Small intestine (tissue), 7 donors: ENCODE measurements around the gene JOSD2. TPM values are rescaled to one million over a fixed set of nuclear protein-coding genes. Genes with fewer than 3 reads are reported as not detected.

ENCODE experiments used
- DNase-seq, 2 donors: peaks; one replicate each; pipeline versions ENCODE4 v3.0.0 to v3.0.0-alpha.2; 2013
- FAIRE-seq: peaks from 2 replicates; lab custom pipeline; 2012; peaks lifted over from hg19 to GRCh38; lab: Jason Lieb, UNC
- H3K27ac ChIP-seq, 3 donors: one replicate each; pipeline ENCODE4 v1.5.1; 2013; ENCODE audit warnings: low read length in 2 of 3, mild to moderate bottlenecking in 2 of 3, control low read depth in 1 of 3, inconsistent platforms in 1 of 3, low read depth in 1 of 3, moderate library complexity in 1 of 3
- H3K27me3 ChIP-seq, 3 donors: one replicate each; pipeline ENCODE4 v1.6.1; 2013; ENCODE audit warnings: low read length in 3 of 3, inconsistent platforms in 1 of 3; ENCODE audit not compliant: control insufficient read depth in 3 of 3, insufficient read depth in 3 of 3
- H3K36me3 ChIP-seq, 3 donors: one replicate each; pipeline ENCODE4 v1.6.1; 2013; ENCODE audit warnings: low read length in 3 of 3, inconsistent platforms in 1 of 3, low read depth in 1 of 3, mild to moderate bottlenecking in 1 of 3, moderate library complexity in 1 of 3; ENCODE audit not compliant: control insufficient read depth in 3 of 3, insufficient read depth in 2 of 3
- H3K4me1 ChIP-seq, 3 donors: one replicate each; pipeline ENCODE4 v1.6.1; 2013; ENCODE audit warnings: low read length in 2 of 3, inconsistent platforms in 1 of 3, low read depth in 1 of 3, mild to moderate bottlenecking in 1 of 3, moderate library complexity in 1 of 3; ENCODE audit not compliant: control insufficient read depth in 3 of 3, insufficient read depth in 2 of 3
- H3K4me3 ChIP-seq, 3 donors: one replicate each; pipeline ENCODE4 v1.5.1; 2013; ENCODE audit warnings: low read length in 3 of 3, control low read depth in 1 of 3, inconsistent platforms in 1 of 3, low read depth in 1 of 3, mild to moderate bottlenecking in 1 of 3, moderate library complexity in 1 of 3
- H3K9me3 ChIP-seq, 2 donors: one replicate each; pipeline ENCODE4 v1.6.1; 2013; ENCODE audit warnings: low read depth in 1 of 2, low read length in 1 of 2; ENCODE audit not compliant: control insufficient read depth in 2 of 2, insufficient read depth in 1 of 2
- WGBS, 3 donors: extraction: QIAGEN DNeasy Blood & Tissue Kit; methylation state at CpG; one replicate each; pipeline ENCODE4 v1.1.7; 2013; 5-methylcytosine and 5-hydroxymethylcytosine counted together
- polyA plus RNA-seq, 4 donors: library from polyadenylated mRNA; stranded (reverse) in 3 of 4; unstranded in 1 of 4; fragments of 200-250 nt in 3 of 4; fragments of 120-200 nt in 1 of 4; gene quantifications; one replicate each; pipeline versions ENCODE4 v1.2.1 to v1.2.3, GENCODE V29; 2013
- donor health status: healthy with polysubstance abuse.
- donor health status: control.
- donor health status: control.
- donor health status: Bipolar disorder and iron deficiency.
- donor health status: healthy.

The JOSD2 gene
- polyA plus RNA-seq, 4 donors, result 21.2 to 97.8 (median 74.1) TPM

GRCh38 chr19:50520822-50521465 is 10.0 kb upstream of the JOSD2 start:
- FAIRE-seq (no peak), DNase-seq (no peak)
- 86 to 89% (median 88%) methylated on average over 17 of the region's 17 CpGs for WGBS, 3 donors
- H3K27me3 ChIP-seq, result peaks cover 0 to 4% (median 0%) of the 10 kb centered on the region in 3 donors
- H3K27ac ChIP-seq, result no peak overlapping the region
- peaks cover 0 to 3% (median 0%) of the 10 kb centered on the region in 3 donors for H3K36me3 ChIP-seq
- no peaks in the 10 kb centered on the region for H3K9me3 ChIP-seq
- no peaks in the 10 kb centered on the region for H3K4me1 ChIP-seq
- no peak overlapping the region for H3K4me3 ChIP-seq

GRCh38 chr19:50519006-50519575 is 8.1 kb upstream of the JOSD2 start:
- DNase-seq (no peak), FAIRE-seq (no peak)
- 94 to 97% (median 96%) methylated on average over 40 of the region's 40 CpGs for WGBS, 3 donors
- H3K36me3 ChIP-seq, result peaks cover 0 to 3% (median 0%) of the 10 kb centered on the region in 3 donors
- peaks cover 0 to 4% (median 0%) of the 10 kb centered on the region in 3 donors for H3K27me3 ChIP-seq
- no peaks in the 10 kb centered on the region for H3K4me1 ChIP-seq
- H3K27ac ChIP-seq, result no peak overlapping the region
- H3K4me3 ChIP-seq, result no peak overlapping the region
- no peaks in the 10 kb centered on the region for H3K9me3 ChIP-seq

- Histone ChIP-seq H3K9me3 (no peaks in the 10 kb centered on the region), H3K27ac (no peak overlapping the region), H3K27me3 (peaks cover 0 to 4% (median 0%) of the 10 kb centered on the region in 3 donors), H3K4me1 (no peaks in the 10 kb centered on the region), H3K36me3 (peaks cover 0 to 3% (median 0%) of the 10 kb centered on the region in 3 donors), H3K4me3 (no peak overlapping the region)
- WGBS, 3 donors, result 95 to 97% (median 95%) methylated on average over 78 to 87 of the region's 87 CpGs
- DNase-seq (no peak), FAIRE-seq (no peak)
Measured at GRCh38 chr19:50518091-50519005, 7.4 kb upstream of the JOSD2 start.

DNA sequence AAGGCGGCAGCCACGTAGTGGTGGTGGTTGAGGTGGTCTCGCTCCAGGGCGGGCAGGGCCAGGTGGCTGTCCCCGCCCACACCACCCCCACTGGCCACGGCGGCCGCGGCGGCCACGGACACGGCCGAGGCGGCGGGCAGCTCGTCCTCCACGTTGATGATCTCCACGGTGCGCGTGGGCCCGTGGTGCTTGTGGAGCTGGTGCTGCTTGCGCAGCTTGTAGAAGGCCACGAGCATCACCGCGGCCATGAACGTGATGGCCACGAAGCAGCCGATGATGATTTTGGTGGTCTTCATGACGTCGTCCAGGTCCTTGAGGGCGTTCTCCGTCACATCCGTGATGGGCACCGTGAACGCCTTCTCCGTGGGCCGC is 6.7 kb upstream of the JOSD2 start:
- WGBS, 3 donors, result 94 to 97% (median 96%) methylated on average over 26 to 37 of the region's 37 CpGs
- Histone ChIP-seq H3K4me3 (no peak overlapping the region), H3K9me3 (no peaks in the 10 kb centered on the region), H3K27ac (no peak overlapping the region), H3K36me3 (peaks cover 0 to 3% (median 0%) of the 10 kb centered on the region in 3 donors), H3K4me1 (no peaks in the 10 kb centered on the region), H3K27me3 (peaks cover 0 to 4% (median 0%) of the 10 kb centered on the region in 3 donors)
- FAIRE-seq (no peak), DNase-seq (no peak)

GRCh38 chr19:50516964-50517703 is 6.1 kb upstream of the JOSD2 start:
- FAIRE-seq (no peak), DNase-seq (no peak)
- Histone ChIP-seq H3K36me3 (peaks cover 0 to 3% (median 0%) of the 10 kb centered on the region in 3 donors), H3K4me3 (no peak overlapping the region), H3K4me1 (peaks cover 0 to 2% (median 0%) of the 10 kb centered on the region in 3 donors), H3K27ac (no peak overlapping the region), H3K9me3 (no peaks in the 10 kb centered on the region), H3K27me3 (peaks cover 0 to 4% (median 0%) of the 10 kb centered on the region in 3 donors)
- 57 to 67% (median 62%) methylated on average over 43 to 53 of the region's 53 CpGs for WGBS, 3 donors

DNA sequence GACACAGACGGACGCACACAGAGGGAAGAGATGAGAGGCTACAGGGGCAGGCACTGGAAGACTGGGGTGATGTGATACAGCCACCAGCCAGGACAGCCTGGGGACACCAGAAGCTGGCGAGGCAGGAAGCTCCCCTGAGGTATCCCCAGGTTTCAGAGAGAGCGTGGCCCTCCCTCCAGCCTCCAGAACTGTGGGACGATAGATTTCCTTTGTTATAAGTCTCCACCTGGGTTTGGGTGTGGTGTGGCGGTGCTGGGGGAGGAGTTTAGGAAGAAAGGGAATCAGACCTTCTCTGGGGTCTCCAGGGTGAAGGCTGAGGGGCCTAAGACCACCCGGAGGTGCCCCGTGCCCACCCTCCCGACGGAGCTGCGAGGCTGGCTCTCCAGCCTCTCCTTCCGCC is 5.5 kb upstream of the JOSD2 start:
- Histone ChIP-seq H3K27ac (no peak overlapping the region), H3K27me3 (peaks cover 0 to 4% (median 0%) of the 10 kb centered on the region in 3 donors), H3K4me1 (peaks cover 0 to 5% (median 0%) of the 10 kb centered on the region in 3 donors), H3K4me3 (no peak overlapping the region), H3K9me3 (no peaks in the 10 kb centered on the region), H3K36me3 (peaks cover 0 to 3% (median 0%) of the 10 kb centered on the region in 3 donors)
- 42 to 54% (median 45%) methylated on average over 10 to 12 of the region's 12 CpGs for WGBS, 3 donors
- FAIRE-seq (no peak), DNase-seq (no peak)

DNA sequence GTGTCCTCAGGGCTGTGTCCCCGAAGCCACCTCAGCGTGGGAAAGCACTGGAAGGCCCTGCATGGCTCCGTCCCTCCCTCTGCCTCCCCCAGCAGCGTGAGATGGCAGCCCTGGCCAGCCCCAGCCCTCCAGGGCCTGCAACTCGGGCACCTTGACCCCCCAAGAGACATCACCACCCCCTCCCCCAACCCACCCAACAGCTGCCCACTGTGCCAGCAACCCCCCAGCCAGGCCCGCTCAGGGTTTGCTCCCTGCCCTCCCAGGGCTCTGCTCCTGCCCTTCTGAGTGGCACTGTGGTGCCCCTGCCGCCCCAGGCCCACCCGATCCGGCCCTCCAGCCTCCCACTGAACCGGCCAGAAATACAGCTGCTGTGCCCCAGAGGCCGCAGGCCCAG is 4.2 kb upstream of the JOSD2 start:
- Histone ChIP-seq H3K4me3 (no peak overlapping the region), H3K27ac (no peak overlapping the region), H3K4me1 (peaks cover 0 to 11% (median 1%) of the 10 kb centered on the region in 3 donors), H3K36me3 (peaks cover 0 to 3% (median 0%) of the 10 kb centered on the region in 3 donors), H3K27me3 (peaks cover 0 to 4% (median 0%) of the 10 kb centered on the region in 3 donors), H3K9me3 (no peaks in the 10 kb centered on the region)
- 63 to 78% (median 69%) methylated on average over 9 to 11 of the region's 11 CpGs for WGBS, 3 donors
- FAIRE-seq (no peak), DNase-seq (no peak)
